Tongue (tissue), 2 donors: ENCODE measurements around the gene HOXB7. TPM values are rescaled to one million over a fixed set of nuclear protein-coding genes. Genes with fewer than 3 reads are reported as not detected.

Experiments
- DNase-seq: peaks from one replicate; pipeline ENCODE4 v3.0.0-alpha.2; 2015
- total RNA-seq: library from RNA; depleted of rRNA; stranded (reverse); fragments of >200 nt; gene quantifications from one replicate; pipeline ENCODE4 v1.2.3, GENCODE V29; 2014

The HOXB7 gene
- total RNA-seq, 1 donor from 2014 or later: 0.51 TPM

DNA sequence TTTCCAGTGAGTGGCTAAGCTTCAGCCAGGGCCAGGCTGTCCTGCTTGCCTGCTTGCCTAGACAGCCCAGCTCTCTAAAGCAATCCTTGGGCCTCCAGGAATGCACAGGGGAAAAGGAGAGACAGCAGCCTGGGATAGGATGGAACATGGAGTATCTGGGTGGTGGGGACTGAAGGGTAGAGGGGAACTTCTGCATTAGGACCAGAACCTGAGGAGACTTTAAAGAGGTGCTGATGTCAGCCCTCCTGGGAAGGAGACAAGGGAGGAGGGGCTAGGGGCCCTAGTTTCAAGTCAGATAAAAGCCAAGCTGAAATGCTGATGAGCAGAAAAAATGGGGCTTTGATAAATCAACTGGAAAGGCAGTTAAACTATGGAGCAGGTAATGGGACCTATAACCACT lies 1.8 kb downstream of the HOXB7 start:
- no peak for DNase-seq

- no peak for DNase-seq
Observed at GRCh38 chr17:48608494-48608834, 2.4 kb downstream of the HOXB7 start.

DNA sequence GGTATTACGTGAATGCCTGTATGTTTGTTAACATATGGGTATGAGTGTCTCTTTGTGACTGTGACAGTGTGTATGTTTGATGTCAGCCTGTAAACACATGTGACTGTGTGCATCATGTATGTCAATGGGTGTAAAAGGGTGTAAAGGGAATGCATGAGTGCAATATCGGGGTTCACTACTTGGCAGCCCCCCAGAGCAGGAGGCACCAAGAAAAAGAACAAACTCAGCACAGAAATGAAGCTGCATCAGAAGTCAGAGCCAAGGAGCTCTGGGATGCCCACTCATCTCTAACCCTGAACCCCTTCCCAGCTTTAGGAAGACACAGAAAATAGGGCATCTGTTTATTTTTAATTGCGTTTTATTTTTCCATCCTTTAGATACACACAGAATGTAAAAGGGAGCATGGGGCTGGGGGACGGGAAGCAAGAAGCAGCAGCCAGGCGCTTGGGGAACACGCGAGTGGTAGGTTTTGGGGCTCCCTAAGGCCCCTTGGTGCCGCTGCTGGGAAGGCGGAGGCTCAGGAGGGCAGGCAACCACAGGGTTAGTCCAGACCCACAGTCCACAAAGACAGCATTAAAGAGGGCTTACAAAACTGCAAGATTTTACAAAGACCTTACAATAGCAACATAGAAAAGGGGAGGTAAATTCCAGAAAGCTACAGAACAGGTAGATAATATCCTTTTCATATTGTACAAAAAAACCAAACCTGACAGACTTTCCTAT lies 3.8 kb downstream of the HOXB7 start:
- DNase-seq: no peak

- peak; percentile 31 for DNase-seq
Observed at GRCh38 chr17:48605991-48606891, 4.6 kb downstream of the HOXB7 start.

DNA sequence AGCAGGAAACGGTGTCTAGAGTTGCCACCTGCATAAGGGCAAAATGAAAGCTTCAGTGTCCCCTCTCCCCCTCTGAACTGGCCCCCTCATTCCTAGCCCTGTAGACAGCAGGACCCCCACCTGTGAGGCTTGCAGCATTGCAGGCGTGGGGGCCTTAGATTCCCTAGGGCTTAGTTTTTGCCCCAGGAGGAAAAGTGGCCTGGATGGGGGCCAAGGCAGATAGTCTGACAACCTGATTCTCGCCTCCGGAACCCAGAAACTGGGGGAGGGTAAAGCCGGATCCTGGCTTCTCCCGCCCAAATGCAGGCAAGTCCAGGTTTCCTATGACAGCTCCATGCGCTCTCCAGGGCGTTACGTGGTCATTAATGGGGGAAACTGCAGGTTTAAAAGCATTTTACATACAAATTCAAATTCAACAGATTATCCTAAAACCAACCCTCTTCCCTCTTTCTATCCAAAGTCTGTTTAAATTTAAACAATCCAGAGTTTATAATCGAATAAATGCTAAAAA lies 5.4 kb downstream of the HOXB7 start:
- DNase-seq: no peak

GRCh38 chr17:48604770-48605329 lies 6.0 kb downstream of the HOXB7 start, which contains the start of gene HOXB6:
TSS of gene HOXB6 (minus strand) at chr17:48604986. CDS start at chr17:48598150, 6,836 bp downstream.
- DNase-seq: no peak

DNA sequence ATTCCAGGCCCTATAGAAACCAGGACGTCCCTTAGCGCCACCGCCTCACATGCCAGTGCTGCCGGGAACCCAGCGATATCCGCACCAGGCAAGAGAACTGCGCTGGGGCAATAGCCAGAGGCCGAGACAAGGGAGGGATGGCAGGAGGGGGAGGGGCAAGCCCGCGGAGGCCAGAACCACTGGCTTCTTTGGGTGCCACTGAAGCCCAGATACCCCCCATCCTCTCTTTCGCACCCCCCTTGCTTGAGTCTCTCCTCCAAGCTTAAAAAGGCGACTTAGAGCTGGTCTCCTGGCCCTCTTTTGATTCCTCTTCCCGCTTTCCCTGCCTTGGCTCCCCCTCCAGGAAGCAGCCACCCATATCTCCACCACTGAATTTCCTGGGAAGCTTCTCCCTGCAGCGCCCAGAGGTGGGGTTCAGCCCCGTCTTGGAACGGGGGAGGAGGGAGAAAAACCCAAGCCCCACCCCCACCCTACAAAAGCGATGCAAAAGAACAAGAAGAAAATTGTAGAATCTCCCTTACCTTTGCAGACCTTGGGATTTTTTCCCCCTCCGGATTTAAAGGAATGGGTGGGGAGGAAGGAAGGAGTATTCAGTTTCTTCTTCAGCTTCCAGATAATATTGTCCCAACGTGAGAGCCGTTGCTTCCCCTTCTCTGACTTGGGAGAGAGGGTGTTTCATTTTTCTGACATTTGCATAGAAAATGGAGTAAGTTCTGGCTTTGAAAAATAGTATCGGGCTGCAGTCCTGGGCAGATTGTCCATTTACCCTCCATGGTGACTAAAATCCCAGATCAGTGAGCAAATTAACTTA lies 6.7 kb downstream of the HOXB7 start:
- no peak for DNase-seq

GRCh38 chr17:48601539-48602425 lies 9.0 kb downstream of the HOXB7 start:
- DNase-seq: no peak

DNA sequence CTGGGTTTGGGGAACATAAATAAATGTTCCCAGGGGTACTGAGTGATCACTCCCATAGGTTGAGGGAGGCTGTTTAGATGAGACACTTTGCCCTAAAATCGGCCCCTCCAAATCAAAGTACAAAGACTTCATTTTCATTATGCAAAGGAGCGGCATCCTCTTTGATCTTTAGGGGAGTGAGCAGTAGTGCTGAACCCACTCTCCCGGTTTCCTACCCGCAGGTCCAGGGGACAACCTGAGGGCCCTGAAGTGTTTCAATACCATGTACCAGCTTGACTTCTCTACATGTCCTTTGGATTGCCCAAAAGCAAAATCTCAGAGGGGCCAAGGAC lies 9.6 kb downstream of the HOXB7 start:
- DNase-seq: no peak

- no peak for DNase-seq
Observed at GRCh38 chr17:48600244-48601098, 10.3 kb downstream of the HOXB7 start.

GRCh38 chr17:48599354-48599753 lies 11.5 kb downstream of the HOXB7 start:
- no peak for DNase-seq

- DNase-seq: no peak
Observed at GRCh38 chr17:48598736-48599135, 12.1 kb downstream of the HOXB7 start.

- DNase-seq: no peak
Observed at GRCh38 chr17:48597778-48598631, 12.8 kb downstream of the HOXB7 start.

GRCh38 chr17:48597528-48597777 lies 13.4 kb downstream of the HOXB7 start:
- no peak for DNase-seq

- no peak for DNase-seq
Observed at GRCh38 chr17:48596735-48597527, 13.9 kb downstream of the HOXB7 start.

- no peak for DNase-seq
Observed at GRCh38 chr17:48596000-48596734, 14.7 kb downstream of the HOXB7 start.

GRCh38 chr17:48595278-48595999 lies 15.4 kb downstream of the HOXB7 start:
- DNase-seq: no peak
